Subcutaneous adipose tissue (tissue), 4 donors: ENCODE measurements around the gene ARL4D. TPM values are rescaled to one million over a fixed set of nuclear protein-coding genes. Genes with fewer than 3 reads are reported as not detected.

Source experiments
- CTCF ChIP-seq: fragments of 450-650 bp; IDR thresholded peaks from one replicate; pipeline ENCODE4 v1.5.1; 2016; ENCODE audit warnings: low read depth, mild to moderate bottlenecking, control low read depth, antibody characterized with exemption, moderate library complexity
- total RNA-seq, 4 donors: library from RNA; depleted of rRNA; stranded (reverse); fragments of >200 nt; gene quantifications; one replicate each; pipeline ENCODE4 v1.1.0, GENCODE V29; 2016

The ARL4D gene
- total RNA-seq, 4 donors from 2014 or later = 6.1 to 23.5 (median 9.9) TPM

DNA sequence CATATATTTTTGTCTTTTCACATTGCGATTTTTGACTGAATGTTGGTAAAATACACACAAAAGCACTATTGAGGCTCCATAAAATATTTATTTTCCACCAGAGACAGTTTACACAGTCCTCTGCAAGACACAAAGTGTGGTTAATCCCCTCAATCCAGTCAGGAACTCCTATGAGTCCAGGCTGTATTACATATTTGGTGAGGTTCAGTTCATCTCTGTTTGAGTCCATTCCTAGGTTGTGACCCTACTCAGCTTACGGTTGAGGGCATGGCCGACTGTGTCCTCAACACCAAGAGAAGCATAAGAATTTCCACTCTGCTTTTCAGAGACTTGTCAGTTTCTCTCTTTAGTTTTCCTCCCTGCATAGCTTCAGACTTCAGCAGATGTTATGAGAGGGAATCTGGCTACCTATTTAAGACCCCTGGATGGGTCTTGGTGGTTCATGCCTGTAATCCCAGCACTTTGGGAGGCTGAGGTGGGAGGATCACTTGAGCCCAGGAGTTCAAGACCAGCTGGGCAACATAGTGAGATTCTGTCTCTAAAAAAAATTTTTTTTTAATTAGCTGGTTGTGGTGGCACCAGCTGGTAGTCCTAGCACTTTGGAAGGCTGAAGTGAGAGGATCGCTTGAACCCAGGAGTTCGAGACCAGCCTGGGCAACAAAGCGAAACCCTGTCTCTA is 25.1 kb downstream of the ARL4D start:
- TF ChIP-seq CTCF = no peak

DNA sequence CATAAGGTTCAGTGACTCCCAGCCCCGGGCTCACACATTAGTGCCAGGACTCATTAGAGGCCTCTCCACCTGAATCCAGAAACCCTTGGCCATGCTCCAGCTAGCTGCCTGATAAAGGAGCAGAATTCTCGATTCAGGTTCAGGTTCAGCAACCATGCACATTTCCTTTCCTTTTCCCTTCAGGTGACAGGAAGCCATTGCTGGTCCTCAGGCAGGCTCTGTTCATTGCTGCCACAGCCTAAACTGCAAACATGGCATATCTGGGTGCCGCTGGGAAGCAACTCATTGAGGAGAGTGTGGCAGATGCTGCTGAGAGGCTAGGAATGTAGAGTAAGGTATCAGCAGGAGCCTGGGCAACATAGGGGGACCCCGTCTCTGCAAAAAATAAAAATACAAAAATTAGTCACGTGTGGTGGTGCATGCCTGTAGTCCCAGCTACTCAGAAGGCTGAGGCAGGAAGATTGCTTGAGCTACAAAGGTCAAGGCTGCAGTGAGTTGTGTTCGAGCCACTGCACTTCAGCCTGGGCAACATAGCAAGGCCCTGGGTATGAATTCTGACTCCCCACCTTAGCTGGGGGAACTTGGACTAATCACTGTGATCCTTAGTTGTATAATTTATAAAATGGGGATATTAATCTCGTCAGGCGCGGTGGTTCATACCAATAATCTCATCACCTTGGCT is 28.7 kb downstream of the ARL4D start:
- TF ChIP-seq CTCF = no peak

- no peak for TF ChIP-seq CTCF
Measured at GRCh38 chr17:43428524-43428923, 29.7 kb downstream of the ARL4D start.

GRCh38 chr17:43430936-43431713 is 32.3 kb downstream of the ARL4D start:
- no peak for TF ChIP-seq CTCF

DNA sequence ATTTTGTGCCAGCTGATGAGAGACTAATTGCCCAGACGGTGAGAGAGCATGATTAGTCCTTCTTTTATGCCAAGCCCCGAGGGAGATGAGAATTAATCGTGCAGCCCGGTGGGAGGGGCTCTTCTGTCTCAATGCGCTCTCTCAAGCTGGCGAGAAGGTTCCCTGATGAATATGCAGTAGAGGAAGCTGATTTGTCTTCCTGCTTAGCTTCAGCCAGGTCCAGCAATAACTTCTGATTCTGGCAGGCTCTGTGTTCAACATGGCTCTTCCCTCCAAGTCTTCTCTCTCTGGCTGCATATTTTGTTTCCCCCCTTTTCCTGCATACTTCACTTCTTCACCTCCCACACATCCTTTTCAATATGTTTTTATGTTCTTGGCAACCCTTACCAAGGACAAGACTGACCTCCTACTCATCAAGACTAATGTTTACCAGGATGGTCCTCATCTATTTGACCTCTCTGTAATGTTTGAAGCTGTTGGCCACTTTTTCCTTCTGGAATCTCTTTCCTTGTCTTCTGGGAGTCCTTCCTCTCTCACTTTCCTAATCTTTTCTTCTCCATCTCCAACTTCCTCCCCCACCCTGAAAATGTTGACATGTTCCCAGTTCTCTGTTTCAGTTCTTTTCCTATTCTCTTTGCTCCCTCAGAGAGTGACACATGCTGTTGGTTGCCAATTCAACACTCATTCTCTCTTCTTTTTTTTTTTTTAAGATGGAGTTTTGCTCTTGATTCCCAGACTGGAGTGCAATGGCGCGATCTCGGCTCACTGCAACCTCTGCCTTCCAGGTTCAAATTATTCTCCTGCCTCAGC is 33.1 kb downstream of the ARL4D start:
- no peak for TF ChIP-seq CTCF

DNA sequence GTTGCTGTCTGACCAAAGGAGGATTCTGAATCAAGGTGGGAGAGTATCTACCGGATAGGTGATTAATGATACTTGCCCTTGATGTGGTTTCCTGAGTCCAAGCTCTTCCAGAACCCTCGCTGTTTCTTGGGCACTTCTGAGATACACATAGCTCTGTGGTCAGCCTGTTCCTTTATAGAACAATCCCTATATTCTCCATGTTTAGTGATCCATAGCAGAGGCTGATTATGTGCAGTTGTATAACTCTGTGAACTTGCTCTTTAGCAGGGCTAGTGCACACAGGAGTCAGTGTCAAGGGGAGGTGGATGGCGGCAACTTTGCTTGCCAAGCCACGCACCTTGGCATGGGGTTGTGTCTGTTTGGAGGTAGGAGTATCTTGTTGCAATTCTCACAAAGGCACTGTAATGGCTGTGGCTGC is 36.1 kb downstream of the ARL4D start:
- TF ChIP-seq CTCF = no peak
